ENCODE data around the gene KCNMA1.

Gene KCNMA1

GRCh38 chr10:77023396-77023795 is 614.2 kb downstream of the KCNMA1 start:
- DNase-seq = no peak

GRCh38 chr10:77022671-77023070 is 614.9 kb downstream of the KCNMA1 start:
- DNase-seq = no peak

GRCh38 chr10:77021966-77022490 is 615.6 kb downstream of the KCNMA1 start:
- DNase-seq = no peak

GRCh38 chr10:77020426-77021040 is 617.1 kb downstream of the KCNMA1 start:
- no peak for DNase-seq

- DNase-seq = no peak
These were observed 620.8 kb downstream of the KCNMA1 start for GRCh38 chr10:77016855-77017254.

- no peak for DNase-seq
These were observed 621.3 kb downstream of the KCNMA1 start for GRCh38 chr10:77016278-77016815.

- no peak for DNase-seq
These were observed 622.2 kb downstream of the KCNMA1 start for GRCh38 chr10:77015360-77015759.

- DNase-seq = no peak
These were observed 624.7 kb downstream of the KCNMA1 start for GRCh38 chr10:77012812-77013500.

- no peak for DNase-seq
These were observed 625.5 kb downstream of the KCNMA1 start for GRCh38 chr10:77011874-77012811.

GRCh38 chr10:77010430-77010829 is 627.2 kb downstream of the KCNMA1 start:
- DNase-seq = no peak

GRCh38 chr10:77007834-77008233 is 629.8 kb downstream of the KCNMA1 start:
- no peak for DNase-seq

GRCh38 chr10:77006836-77007511 is 630.6 kb downstream of the KCNMA1 start:
- no peak for DNase-seq

- DNase-seq = no peak
These were observed 631.7 kb downstream of the KCNMA1 start for GRCh38 chr10:77005871-77006270.

- DNase-seq = peak; percentile 1
These were observed 632.6 kb downstream of the KCNMA1 start for GRCh38 chr10:77004917-77005564.

GRCh38 chr10:77002872-77003271 is 634.7 kb downstream of the KCNMA1 start:
- DNase-seq = no peak

- no peak for DNase-seq
These were observed 636.4 kb downstream of the KCNMA1 start for GRCh38 chr10:77001206-77001605.

- peak; percentile 13 for DNase-seq
These were observed 639.2 kb downstream of the KCNMA1 start for GRCh38 chr10:76998451-76998850.

- DNase-seq = no peak
These were observed 640.0 kb downstream of the KCNMA1 start for GRCh38 chr10:76997631-76998030.

GRCh38 chr10:76995023-76995422 is 642.6 kb downstream of the KCNMA1 start:
- no peak for DNase-seq

- no peak for DNase-seq
These were observed 644.4 kb downstream of the KCNMA1 start for GRCh38 chr10:76993213-76993612.

- DNase-seq = no peak
These were observed 645.1 kb downstream of the KCNMA1 start for GRCh38 chr10:76992467-76992866.

GRCh38 chr10:76991621-76992020 is 646.0 kb downstream of the KCNMA1 start:
- no peak for DNase-seq

Measured in NCI-H2029 treated with DMSO at 0.1 percent for 48 hours (cell line).